Activated T-cell treated with anti-CD3 and anti-CD28 coated beads, Interleukin-2, amount 50 U/mL, for 72 hours (primary cell): Measurements from ENCODE around the gene STEAP1B. TPM values are rescaled to one million over a fixed set of nuclear protein-coding genes. Genes with fewer than 3 reads are reported as not detected.
"Not testable (repeated sequence)": the region's sequence is repeated elsewhere in the genome, so short reads cannot be mapped to it uniquely, and the experiment has no call there.

Source experiments
- ATAC-seq, 2 donors: fragments of 150-1000 bp; cut with Tn5 transposase; replicated peaks in 1 of 2; 2 replicates each; pipeline ENCODE4 v1.10.0; 2021; ENCODE audit warnings: moderate library complexity in 2 of 2, mild to moderate bottlenecking in 1 of 2
- DNase-seq, 2 donors: peaks; one replicate each; pipeline ENCODE4 v3.0.0; 2021 to 2022; ENCODE audit warnings: mixed read lengths in 1 of 2
- H3K27ac Mint-ChIP-seq: one replicate; pipeline ENCODE4 v1.8.0; 2022; ENCODE audit warnings: mild to moderate bottlenecking, moderate library complexity, mixed read lengths
- H3K27me3 Mint-ChIP-seq: one replicate; pipeline ENCODE4 v1.8.0; 2022; ENCODE audit warnings: low read depth, mixed read lengths
- H3K36me3 Mint-ChIP-seq, 2 donors: one replicate each; pipeline ENCODE4 v1.8.0; 2022; ENCODE audit warnings: mixed read lengths in 2 of 2, mild to moderate bottlenecking in 1 of 2; ENCODE audit not compliant: insufficient read depth in 2 of 2
- H3K4me1 Mint-ChIP-seq: one replicate; pipeline ENCODE4 v1.8.0; 2022; ENCODE audit warnings: low read depth, mixed read lengths
- H3K4me3 Mint-ChIP-seq, 2 donors: one replicate each; pipeline ENCODE4 v1.8.0; 2022; ENCODE audit warnings: mild to moderate bottlenecking in 2 of 2, mixed read lengths in 2 of 2, moderate library complexity in 2 of 2
- H3K9me3 Mint-ChIP-seq, 2 donors: one replicate each; pipeline ENCODE4 v1.8.0; 2022; ENCODE audit warnings: mixed read lengths in 2 of 2
- total RNA-seq, 2 donors: library from RNA; stranded (reverse); gene quantifications; one replicate each; pipeline ENCODE4 v1.2.3, GENCODE V29; 2022

Gene STEAP1B
- total RNA-seq, 2 donors from 2014 or later, result 0.39 TPM; not detected in 1

DNA sequence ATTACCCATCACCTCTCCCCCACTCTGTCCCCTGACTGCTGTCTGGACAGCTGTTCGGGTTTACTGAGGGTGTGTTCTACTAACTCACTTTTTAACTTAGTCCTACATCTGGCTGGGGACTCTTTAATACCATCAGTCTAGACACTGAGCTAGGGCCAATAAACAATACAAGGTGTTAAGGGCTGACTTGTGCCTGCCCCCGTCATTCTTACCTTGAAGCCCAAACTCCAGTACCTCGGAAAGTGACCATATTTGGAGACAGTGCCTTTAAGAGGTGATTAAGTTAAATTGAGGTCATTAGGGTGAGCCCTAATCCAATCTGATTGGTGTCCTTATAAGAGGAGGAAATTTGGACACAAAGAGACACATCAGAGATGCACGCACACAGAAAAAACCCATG lies 35.7 kb downstream of the STEAP1B start:
- peaks cover 5% of the 10 kb centered on the region for H3K27me3 Mint-ChIP-seq

DNA sequence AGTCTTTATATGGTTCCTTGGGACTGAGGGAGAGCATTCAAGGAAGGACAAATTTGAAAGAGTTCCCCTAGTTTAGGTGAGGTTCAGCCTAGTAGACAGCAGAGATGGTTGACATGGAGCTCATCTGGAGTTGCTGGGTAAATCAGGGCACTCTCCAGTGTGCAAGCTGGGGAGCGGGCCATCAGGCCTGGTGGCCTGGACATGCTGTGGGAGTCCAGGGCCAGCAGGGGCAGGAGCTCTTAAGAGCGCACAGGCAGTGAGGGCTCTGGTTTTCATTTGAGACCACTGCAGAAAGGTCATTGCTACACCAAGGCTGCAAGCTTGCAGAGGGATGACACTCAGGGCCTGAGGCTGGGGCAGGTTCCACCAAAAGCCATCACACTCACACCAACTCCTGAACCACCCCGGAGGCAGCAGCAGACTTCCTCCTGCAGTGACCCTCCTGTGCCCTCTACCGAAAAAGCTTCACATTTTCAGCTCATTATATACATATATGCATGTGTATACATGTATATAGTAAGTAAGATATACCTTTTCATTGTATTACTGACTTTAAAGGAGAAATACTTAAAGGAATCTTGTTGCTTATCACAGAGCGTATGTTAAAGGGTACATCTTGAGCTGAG lies 39.5 kb downstream of the STEAP1B start:
- DNase-seq, result no peak
- no peaks in the 10 kb centered on the region for H3K4me1 Mint-ChIP-seq
- ATAC-seq, result no peak
- H3K27ac Mint-ChIP-seq, result no peak overlapping the region
- peaks cover 9% of the 10 kb centered on the region for H3K27me3 Mint-ChIP-seq
- H3K36me3 Mint-ChIP-seq, result no peaks in the 10 kb centered on the region
- H3K9me3 Mint-ChIP-seq, result peaks cover 0 to 2% of the 10 kb centered on the region in 2 donors
- no peak overlapping the region for H3K4me3 Mint-ChIP-seq

More for the DNA sequence above, 35.7 kb downstream of the STEAP1B start:
- no peaks in the 10 kb centered on the region for H3K36me3 Mint-ChIP-seq
- H3K4me3 Mint-ChIP-seq, result no peak overlapping the region
- H3K9me3 Mint-ChIP-seq, result peaks cover 1 to 2% of the 10 kb centered on the region in 2 donors
- H3K27ac Mint-ChIP-seq, result no peak overlapping the region
- no peak for DNase-seq
- no peak for ATAC-seq
- H3K4me1 Mint-ChIP-seq, result no peaks in the 10 kb centered on the region

DNA sequence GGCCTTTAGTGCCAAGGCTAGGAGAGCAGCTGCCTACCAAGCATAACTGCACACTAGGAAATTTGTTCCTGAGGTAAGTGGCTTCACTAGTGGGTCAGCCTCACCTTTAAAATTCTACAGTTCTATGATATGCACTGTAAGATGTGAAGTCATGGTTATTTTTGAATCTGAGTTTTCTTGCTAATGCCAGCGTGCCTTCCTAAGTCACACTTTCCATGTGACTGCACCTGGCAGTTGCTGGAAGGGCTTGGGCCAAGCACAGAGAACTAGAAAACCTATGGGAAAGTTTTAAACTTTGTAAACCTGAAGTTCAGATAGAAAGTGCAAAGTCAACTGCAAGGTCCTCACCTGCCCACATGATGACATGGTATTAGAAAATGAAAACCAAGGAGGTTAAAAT lies 42.5 kb downstream of the STEAP1B start:
- Mint-ChIP-seq H3K27ac (no peak overlapping the region), H3K4me1 (peaks cover 4% of the 10 kb centered on the region), H3K9me3 (no peaks in the 10 kb centered on the region), H3K27me3 (peaks cover 28% of the 10 kb centered on the region), H3K4me3 (no peak overlapping the region), H3K36me3 (no peaks in the 10 kb centered on the region)
- ATAC-seq, result no peak
- no peak for DNase-seq

DNA sequence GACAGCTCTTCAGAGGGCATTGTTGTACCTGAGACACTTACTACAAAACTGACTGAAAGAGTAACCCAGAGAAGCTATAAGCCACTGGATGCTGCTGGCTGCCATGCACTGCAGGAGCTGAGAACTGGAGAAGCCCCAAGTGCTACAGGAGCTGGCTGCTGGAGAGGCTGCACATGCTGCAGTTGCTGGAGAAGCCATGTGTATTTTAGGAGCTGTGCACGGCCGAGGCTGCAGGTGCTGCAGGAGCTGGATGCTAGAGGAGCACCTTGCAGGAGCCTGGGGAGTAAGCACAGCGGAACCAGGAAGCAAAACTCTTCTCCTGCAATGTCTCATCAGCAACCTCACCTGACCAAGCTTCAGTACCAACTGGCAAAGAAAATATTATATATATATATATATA lies 45.5 kb downstream of the STEAP1B start:
- Mint-ChIP-seq H3K36me3 (no peaks in the 10 kb centered on the region), H3K9me3 (no peaks in the 10 kb centered on the region), H3K27me3 (peaks cover 55% of the 10 kb centered on the region), H3K4me1 (peaks cover 10% of the 10 kb centered on the region), H3K4me3 (no peak overlapping the region), H3K27ac (no peak overlapping the region)
- no peak for ATAC-seq
- no peak for DNase-seq

DNA sequence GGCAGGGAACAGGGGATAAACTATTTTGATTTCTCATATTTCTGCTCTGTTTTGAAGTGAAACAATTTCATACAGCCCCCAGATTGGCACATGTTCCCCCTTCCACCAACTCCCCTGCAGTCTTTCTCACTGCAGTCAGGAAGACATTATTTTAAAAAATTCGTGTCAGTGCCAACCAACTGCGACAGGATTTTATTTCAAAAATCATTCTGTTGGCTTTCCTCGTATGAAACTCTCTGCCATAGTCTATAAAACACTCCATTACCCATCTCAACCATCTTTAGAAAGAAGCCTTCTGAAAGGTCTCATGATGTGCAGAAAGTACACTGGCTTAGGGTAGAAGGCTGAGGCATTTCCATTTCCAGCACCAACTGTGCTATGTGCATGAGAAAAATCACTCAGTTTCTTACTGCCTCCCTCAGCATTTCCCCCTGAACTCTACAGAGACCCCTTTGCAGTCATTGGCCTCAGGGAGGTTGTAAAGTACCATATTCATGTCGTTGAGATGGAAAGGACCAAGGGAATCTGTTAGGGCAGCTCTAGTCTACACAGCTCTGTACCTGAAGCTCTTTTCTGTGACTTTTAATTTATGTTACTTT lies 46.9 kb downstream of the STEAP1B start:
- peaks cover 66% of the 10 kb centered on the region for H3K27me3 Mint-ChIP-seq
- H3K36me3 Mint-ChIP-seq, result peaks cover 0 to 1% of the 10 kb centered on the region in 2 donors
- H3K4me1 Mint-ChIP-seq, result peaks cover 10% of the 10 kb centered on the region
- DNase-seq, result no peak
- no peaks in the 10 kb centered on the region for H3K9me3 Mint-ChIP-seq
- no peak overlapping the region for H3K27ac Mint-ChIP-seq
- no peak overlapping the region for H3K4me3 Mint-ChIP-seq
- no peak for ATAC-seq

DNA sequence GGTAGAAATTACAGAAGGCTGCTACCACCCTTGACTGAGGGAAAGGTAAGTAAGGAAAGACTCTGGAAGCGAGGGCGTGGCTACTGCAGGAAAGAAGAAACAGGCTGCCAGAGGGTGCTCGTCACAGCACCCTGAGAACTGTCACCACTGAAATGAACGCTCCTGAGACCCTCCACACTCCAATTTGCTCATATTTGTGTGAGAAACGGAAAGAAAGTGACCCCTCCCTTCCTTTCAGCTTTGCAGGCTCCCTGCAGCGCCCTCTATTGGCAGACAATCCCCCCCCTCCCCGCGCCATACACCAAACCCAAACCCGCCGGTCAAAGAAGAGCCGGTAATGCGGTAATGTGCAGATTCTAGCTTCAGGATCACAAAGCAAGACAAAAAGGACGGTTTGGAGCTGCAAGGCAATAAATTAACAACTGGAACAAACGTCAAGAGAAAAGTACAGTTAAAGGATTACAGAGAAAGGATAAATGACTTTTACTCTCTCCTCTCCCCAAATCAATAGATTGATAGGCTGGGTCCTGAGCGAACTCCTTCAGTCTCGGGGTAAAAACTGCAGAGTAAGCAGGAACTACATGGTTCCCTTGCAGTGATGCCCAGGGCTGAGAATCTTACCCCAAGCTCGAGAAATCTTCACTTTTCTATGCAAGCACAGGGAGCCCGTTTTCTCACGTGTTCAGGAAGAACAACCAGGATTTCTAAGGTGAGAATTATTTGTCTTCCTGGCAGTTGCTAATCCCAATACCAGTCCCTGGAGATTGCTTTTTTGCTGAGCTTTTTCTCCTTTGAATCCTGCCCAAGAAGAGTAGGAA lies 47.6 kb downstream of the STEAP1B start:
- Mint-ChIP-seq H3K4me3 (peak overlapping the region; percentile 28 to 37), H3K4me1 (peaks cover 10% of the 10 kb centered on the region), H3K36me3 (peaks cover 0 to 1% of the 10 kb centered on the region in 2 donors), H3K27ac (no peak overlapping the region), H3K9me3 (no peaks in the 10 kb centered on the region), H3K27me3 (peaks cover 66% of the 10 kb centered on the region)
- ATAC-seq (no peak), DNase-seq (peak; percentile 56 to 57)

DNA sequence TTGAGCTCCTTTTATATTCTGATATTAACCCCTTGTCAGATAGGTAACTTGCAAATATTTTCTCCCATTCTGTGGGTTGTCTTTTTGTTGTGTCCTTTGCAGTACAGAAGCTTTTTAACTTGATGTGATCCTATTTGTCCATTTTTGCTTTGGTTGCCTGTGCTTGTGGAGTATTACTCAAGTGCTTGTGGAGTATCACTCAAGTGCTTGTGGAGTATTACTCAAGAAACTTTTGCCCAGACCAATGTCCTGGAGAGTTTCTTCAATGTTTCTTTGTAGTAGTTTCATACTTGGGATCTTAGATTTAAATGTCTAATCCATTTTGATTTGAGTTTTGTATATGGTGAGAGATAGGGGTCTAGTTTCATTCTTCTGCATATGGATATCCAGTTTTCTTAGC lies 50.0 kb downstream of the STEAP1B start:
- not testable (repeated sequence) for H3K9me3 Mint-ChIP-seq

DNA sequence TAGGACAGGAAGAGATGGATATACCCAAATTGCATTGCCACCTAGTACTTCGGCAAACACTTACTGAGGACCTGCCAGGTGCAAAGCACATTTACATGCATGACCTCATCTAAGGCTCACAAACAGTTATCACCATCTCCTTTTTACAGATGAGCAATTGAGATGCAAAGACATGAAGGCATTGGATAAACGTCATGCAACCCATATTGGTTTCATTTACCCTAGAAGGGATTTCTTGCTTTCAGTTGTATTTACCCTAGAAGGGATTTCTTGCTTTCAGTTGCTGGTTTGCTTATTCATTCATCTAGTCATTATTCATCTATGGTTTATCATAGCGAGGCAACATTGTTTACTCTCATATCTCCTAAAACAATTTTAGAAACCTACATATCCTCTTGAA lies 52.2 kb downstream of the STEAP1B start:
- peak; percentile 97 for ATAC-seq

More for the DNA sequence above, 50.0 kb downstream of the STEAP1B start:
- not testable (repeated sequence) for DNase-seq, H3K36me3 Mint-ChIP-seq, ATAC-seq, H3K4me3 Mint-ChIP-seq, H3K27ac Mint-ChIP-seq
- Mint-ChIP-seq H3K27me3 (peaks cover 57% of the 10 kb centered on the region), H3K4me1 (peaks cover 22% of the 10 kb centered on the region)

DNA sequence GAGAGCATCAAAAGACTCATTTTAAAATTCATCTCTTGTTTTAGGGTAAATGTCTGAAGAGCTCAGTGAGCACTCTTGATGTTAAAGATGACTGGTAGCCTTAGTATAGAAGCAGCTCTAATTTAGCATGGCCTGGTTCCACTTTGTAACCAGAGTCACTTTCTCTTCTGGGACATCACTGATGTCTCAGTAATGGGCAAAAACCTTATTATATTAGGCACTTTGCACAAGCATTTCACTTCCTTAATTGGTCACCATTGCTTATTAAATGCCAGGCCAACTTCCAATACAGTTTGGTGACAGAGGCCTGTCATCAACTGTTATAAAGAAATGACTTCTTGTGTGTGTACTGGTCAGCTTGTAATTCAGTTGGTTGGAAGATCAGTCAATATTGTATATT lies 53.0 kb downstream of the STEAP1B start:
- peaks cover 44% of the 10 kb centered on the region for H3K27me3 Mint-ChIP-seq
- H3K9me3 Mint-ChIP-seq, result no peaks in the 10 kb centered on the region
- H3K36me3 Mint-ChIP-seq, result peaks cover 0 to 1% of the 10 kb centered on the region in 2 donors
- no peak for DNase-seq
- H3K4me3 Mint-ChIP-seq, result no peak overlapping the region
- H3K27ac Mint-ChIP-seq, result no peak overlapping the region
- peaks cover 19% of the 10 kb centered on the region for H3K4me1 Mint-ChIP-seq
- no peak for ATAC-seq

More for the DNA sequence above, 52.2 kb downstream of the STEAP1B start:
- Mint-ChIP-seq H3K36me3 (peaks cover 0 to 1% of the 10 kb centered on the region in 2 donors), H3K4me1 (peaks cover 27% of the 10 kb centered on the region), H3K27me3 (peaks cover 51% of the 10 kb centered on the region), H3K9me3 (no peaks in the 10 kb centered on the region), H3K27ac (no peak overlapping the region), H3K4me3 (no peak overlapping the region)
- DNase-seq, result peak; percentile 11 to 12

DNA sequence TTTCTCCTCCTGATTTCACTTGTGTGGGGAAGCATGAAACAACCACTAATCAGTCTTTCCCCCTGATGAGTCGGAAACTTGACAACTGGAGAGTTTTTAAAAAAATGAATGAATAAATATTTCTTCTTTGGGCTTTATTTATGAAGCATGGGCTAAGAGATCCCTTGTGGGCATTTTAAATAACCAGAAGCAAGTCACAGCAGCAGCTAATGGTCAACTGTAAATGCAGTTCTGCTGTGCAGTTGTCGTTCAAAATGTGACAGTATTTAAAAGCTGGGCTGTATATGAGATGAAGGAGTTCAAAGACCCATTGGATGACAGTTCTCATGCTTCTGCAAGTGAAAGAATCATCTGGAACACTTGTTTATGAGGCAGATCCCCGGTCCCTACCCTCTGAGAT lies 54.1 kb downstream of the STEAP1B start:
- H3K27me3 Mint-ChIP-seq, result peaks cover 34% of the 10 kb centered on the region
- ATAC-seq, result no peak
- no peak for DNase-seq
- H3K27ac Mint-ChIP-seq, result no peak overlapping the region
- peaks cover 18% of the 10 kb centered on the region for H3K4me1 Mint-ChIP-seq
- no peaks in the 10 kb centered on the region for H3K9me3 Mint-ChIP-seq
- no peak overlapping the region for H3K4me3 Mint-ChIP-seq
- peaks cover 0 to 1% of the 10 kb centered on the region in 2 donors for H3K36me3 Mint-ChIP-seq

DNA sequence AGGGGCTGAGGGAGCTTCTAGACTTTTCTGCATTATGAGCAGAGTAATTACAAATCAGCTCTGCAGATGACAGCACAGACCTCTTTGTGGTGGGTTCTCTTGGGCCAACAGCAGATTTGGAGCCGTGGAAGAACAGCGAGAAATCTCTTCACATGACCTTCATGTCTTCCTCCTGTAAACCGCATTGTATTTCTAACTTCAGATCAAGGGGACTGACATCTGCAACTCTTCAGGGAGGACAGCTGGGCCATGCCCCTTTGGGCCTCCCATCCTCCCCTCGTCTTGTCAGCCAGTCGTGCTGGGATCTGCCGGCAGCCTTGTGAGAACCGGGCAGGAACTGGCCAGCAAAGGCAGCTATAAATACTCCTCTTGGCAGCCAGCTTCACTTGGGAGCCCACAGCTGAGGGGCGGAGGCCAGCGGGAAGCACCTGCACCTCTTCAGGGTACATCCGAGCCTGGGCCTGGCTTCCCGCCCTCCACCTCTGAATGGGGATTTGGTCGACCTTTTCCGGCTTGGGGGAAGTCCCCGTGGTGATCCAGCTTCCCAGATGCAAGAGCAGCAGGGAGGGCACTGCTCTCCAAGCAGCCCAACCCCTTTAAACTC lies 54.7 kb downstream of the STEAP1B start:
- ATAC-seq, result no peak
- H3K9me3 Mint-ChIP-seq, result no peaks in the 10 kb centered on the region
- peak in 1 of 2 donors; percentile 5 for DNase-seq
- H3K36me3 Mint-ChIP-seq, result peaks cover 0 to 1% of the 10 kb centered on the region in 2 donors
- H3K4me3 Mint-ChIP-seq, result peak overlapping the region in 1 of 2 donors; percentile 1
- no peak overlapping the region for H3K27ac Mint-ChIP-seq
- peaks cover 18% of the 10 kb centered on the region for H3K4me1 Mint-ChIP-seq
- H3K27me3 Mint-ChIP-seq, result peaks cover 29% of the 10 kb centered on the region

DNA sequence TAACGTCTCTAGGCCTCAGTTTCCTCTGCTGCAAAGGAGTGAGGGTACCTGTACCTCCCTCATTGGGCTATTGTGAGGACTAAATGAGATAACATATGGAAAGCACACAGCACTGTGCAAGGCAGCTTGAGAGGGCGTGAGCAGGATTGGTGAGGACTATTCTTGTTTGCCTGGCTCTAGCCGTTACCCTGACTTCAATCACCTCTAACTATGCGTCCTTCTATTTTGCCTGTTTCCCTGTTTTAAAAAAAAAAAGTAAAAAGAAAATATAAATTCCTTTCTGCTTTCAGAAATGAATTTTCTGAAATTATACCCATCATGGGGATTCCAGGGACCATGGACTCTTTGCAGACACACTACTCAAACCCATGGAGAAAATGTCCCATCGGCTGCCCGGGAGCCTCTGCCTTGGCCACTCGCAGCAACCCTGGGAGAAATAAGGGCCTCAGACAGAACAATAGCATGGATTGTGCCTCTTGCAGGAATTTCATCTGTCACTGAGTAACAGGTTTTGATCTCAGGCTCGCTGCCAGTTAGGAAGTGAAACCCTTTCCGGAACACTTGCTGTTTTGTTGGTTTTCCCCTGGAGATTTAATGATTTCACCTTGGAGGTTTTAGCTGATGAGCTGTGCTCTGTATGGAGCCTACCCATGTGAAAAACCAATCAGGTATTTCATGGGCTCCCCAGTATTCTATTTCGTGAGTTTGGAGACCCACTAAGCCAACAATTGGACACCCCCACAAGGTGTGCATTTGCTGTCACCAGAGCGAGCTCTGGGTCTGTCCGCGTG lies 55.6 kb downstream of the STEAP1B start:
- DNase-seq, result no peak
- Mint-ChIP-seq H3K27ac (no peak overlapping the region), H3K36me3 (peaks cover 0 to 1% of the 10 kb centered on the region in 2 donors), H3K9me3 (no peaks in the 10 kb centered on the region), H3K4me3 (no peak overlapping the region), H3K4me1 (peaks cover 18% of the 10 kb centered on the region), H3K27me3 (peaks cover 20% of the 10 kb centered on the region)
- ATAC-seq, result no peak
